ENCODE results near the gene PNMA6E.
"Not testable (repeated sequence)": the region's sequence is repeated elsewhere in the genome, so short reads cannot be mapped to it uniquely, and the experiment has no call there.

Gene PNMA6E

DNA sequence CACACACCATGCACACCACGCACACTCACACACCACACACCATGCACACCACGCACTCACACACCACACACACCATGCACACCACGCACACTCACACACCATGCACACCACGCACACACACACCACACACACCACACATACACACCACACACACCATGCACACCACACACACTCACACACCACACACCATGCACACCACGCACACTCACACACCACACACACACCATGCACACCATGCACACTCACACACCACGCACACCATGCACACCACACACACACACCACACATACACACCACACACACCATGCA, 11.7 kb downstream of the PNMA6E start:
- H3K4me3 ChIP-seq (ENCODE audit: low read depth, low read length); DNase-seq (ENCODE audit: low read depth): not testable (repeated sequence)

DNA sequence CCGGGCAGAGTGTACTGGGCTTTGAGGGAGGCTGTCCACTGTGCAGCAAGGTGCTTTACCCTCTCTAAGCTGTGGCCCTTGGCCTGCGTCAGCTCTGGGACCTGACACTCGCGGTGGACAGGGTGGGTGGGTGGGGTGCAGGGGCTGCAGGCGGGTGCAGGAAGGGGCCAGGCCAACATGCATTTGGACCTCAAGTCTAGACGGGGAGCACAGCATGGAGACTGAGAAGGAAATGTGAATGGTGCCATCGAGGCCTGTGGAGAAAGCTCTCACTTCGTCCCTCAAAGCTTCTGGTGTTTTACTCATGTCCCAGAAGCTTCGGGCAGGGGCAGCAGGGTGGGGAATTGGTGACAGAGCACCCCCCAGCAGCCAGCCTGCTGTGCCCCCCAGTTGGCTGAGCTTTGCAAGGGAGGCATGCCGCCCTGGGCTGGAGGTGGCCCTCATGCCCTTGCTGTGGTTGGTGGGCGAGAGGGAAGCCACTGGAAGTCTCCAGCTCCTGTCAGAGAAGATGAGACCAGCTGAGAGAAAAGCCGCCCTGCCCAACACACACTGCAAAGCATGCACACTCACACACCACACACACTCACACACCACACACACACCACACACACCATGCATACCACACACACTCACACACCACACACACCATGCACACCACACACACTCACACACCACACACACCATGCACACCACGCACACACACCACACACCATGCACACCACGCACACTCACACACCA, 12.3 kb downstream of the PNMA6E start:
- H3K4me3 ChIP-seq (ENCODE audit: low read depth, low read length) = no peak overlapping the region
- DNase-seq (ENCODE audit: low read depth) = no peak

GRCh38 chrX:153387987-153388721, 13.0 kb downstream of the PNMA6E start:
- DNase-seq (ENCODE audit: low read depth) = no peak
- no peak overlapping the region for H3K4me3 ChIP-seq (ENCODE audit: low read depth, low read length)

DNA sequence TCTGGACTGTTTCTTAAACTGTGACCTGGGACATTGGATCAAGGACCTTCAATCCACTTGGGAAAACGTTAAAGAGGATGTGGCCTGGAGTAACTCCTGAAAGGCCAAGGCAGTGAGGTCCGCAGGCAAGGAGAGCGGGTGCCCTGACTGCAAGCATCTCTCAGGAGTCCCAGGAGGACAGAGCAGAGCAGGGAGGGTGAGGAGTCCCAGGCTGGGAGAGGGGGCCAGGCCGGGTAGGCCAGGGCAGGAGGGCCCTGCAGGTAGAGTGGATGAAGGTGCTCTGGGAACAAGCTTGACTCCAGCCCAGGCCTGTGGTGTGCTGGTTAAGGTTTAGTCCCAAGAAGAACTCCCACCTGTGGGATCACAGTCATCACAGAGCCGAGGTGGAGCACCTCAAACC, 13.8 kb downstream of the PNMA6E start:
- no peak for DNase-seq (ENCODE audit: low read depth)
- H3K4me3 ChIP-seq (ENCODE audit: low read depth, low read length) = no peak overlapping the region

- H3K4me3 ChIP-seq (ENCODE audit: low read depth, low read length) = no peak overlapping the region
- no peak for DNase-seq (ENCODE audit: low read depth)
Observed at GRCh38 chrX:153386097-153386496, 15.1 kb downstream of the PNMA6E start.

- not testable (repeated sequence) for H3K4me3 ChIP-seq (ENCODE audit: low read depth, low read length); DNase-seq (ENCODE audit: low read depth)
Observed at GRCh38 chrX:153384973-153385372, 16.2 kb downstream of the PNMA6E start.

GRCh38 chrX:153384390-153384789, 16.8 kb downstream of the PNMA6E start:
- no peak for DNase-seq (ENCODE audit: low read depth)
- H3K4me3 ChIP-seq (ENCODE audit: low read depth, low read length) = no peak overlapping the region

- no peak for DNase-seq (ENCODE audit: low read depth)
- H3K4me3 ChIP-seq (ENCODE audit: low read depth, low read length) = no peak overlapping the region
Observed at GRCh38 chrX:153382563-153383482, 18.3 kb downstream of the PNMA6E start.

- DNase-seq (ENCODE audit: low read depth) = peak; percentile 81
Observed at GRCh38 chrX:153381684-153382532, 19.2 kb downstream of the PNMA6E start.

DNA sequence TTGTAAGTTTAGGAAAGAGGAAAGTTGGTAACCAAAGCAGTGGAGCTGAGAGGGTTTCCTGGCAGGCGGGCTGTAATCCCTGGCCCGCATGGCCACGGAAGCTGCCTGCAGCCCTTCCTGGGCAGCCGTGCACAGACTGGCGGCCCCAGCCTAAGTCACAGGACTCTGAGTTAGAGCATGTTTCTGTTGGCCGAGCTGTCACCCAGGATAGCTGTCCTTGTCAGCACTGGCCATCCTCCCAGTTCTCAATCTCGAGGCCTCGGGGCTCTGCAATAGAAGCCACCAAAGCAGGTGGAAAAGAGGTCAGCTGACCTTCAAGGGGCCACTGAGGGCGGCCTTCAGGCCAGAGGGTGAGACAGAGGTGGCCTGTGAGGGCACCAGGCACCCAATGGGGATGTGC, 20.5 kb downstream of the PNMA6E start:
- no peak overlapping the region for H3K4me3 ChIP-seq (ENCODE audit: low read depth, low read length)
- no peak for DNase-seq (ENCODE audit: low read depth)

More at GRCh38 chrX:153381684-153382532, 19.2 kb downstream of the PNMA6E start:
- peak overlapping the region; percentile 11 for H3K4me3 ChIP-seq (ENCODE audit: low read depth, low read length)

GRCh38 chrX:153379971-153380581, 21.1 kb downstream of the PNMA6E start:
- no peak overlapping the region for H3K4me3 ChIP-seq (ENCODE audit: low read depth, low read length)

DNA sequence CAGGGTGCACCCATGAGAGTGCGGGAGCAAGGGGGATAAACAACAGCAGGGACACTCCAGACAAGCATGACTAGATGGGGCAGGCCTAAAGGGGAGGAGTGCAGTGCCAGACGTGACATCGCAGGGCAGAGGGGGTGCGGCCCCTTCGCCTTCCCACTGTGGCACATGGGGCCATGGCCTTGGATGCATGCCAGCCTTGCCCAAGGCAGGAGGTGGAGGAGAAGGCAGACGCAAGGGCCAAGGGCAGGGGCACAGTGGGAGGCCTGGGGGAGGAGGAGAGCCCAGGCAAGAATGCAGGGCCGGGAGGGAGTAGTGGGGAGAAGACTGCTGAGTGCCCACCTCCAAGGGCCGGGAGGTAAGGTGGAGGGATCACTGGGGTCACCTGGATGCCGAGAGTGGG, 21.6 kb downstream of the PNMA6E start:
- DNase-seq (ENCODE audit: low read depth) = no peak
- H3K4me3 ChIP-seq (ENCODE audit: low read depth, low read length) = no peak overlapping the region

More at GRCh38 chrX:153379971-153380581, 21.1 kb downstream of the PNMA6E start:
- no peak for DNase-seq (ENCODE audit: low read depth)

DNA sequence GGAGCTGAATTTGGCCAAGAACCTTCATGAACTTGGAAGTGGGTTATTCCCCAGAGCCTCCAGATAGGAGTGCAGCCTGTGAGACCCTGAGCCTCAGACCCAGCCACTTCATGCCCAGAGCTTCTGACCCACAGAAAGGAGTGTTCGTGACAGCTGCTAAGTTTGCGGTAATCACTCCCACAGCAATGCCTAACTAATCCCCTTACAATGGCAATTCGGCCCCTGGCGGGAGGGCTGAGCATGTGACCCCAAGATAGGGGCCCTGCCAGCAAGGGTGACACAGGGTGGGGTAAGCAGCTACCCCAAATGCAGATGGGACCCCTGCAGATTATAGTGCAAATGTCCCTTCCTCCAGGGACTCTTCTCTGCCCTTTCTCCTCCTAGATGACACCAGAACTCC, 22.5 kb downstream of the PNMA6E start:
- no peak overlapping the region for H3K4me3 ChIP-seq (ENCODE audit: low read depth, low read length)
- no peak for DNase-seq (ENCODE audit: low read depth)

- H3K4me3 ChIP-seq (ENCODE audit: low read depth, low read length) = no peak overlapping the region
- DNase-seq (ENCODE audit: low read depth) = no peak
Observed at GRCh38 chrX:153377727-153378126, 23.4 kb downstream of the PNMA6E start.

- no peak for DNase-seq (ENCODE audit: low read depth)
Observed at GRCh38 chrX:153375571-153375970, 25.6 kb downstream of the PNMA6E start.

DNA sequence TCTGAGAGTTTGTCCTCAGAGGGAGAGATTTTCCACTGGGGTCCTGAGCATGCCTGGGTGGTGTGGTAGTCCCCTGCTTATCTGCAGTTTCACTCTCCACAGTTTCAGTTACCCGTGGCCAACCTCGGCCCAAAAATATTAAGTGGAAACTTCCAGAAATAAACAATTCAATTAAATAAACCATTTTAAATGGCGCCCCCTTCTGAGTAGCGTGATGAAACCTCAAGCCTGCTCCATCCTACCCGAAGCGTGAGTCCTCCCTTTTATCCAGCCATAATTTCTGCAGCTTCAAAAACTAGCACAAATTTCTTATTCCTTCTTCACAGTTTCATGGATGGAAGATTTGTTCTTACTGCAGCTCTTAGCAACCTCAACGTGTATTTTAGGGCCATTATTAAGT, 26.7 kb downstream of the PNMA6E start:
- no peak overlapping the region for H3K4me3 ChIP-seq (ENCODE audit: low read depth, low read length)
- no peak for DNase-seq (ENCODE audit: low read depth)

More at GRCh38 chrX:153375571-153375970, 25.6 kb downstream of the PNMA6E start:
- no peak overlapping the region for H3K4me3 ChIP-seq (ENCODE audit: low read depth, low read length)

- no peak overlapping the region for H3K4me3 ChIP-seq (ENCODE audit: low read depth, low read length)
- no peak for DNase-seq (ENCODE audit: low read depth)
Observed at GRCh38 chrX:153372949-153373348, 28.2 kb downstream of the PNMA6E start.

GRCh38 chrX:153371256-153371655, 29.9 kb downstream of the PNMA6E start:
- DNase-seq (ENCODE audit: low read depth) = no peak
- H3K4me3 ChIP-seq (ENCODE audit: low read depth, low read length) = no peak overlapping the region

Measured in skeletal muscle cell (primary cell).